GM10266 (cell line): ENCODE results near the gene TRIM36.

ENCODE experiments used
- DNase-seq: peaks from one replicate; pipeline ENCODE4 v3.0.0; 2012; ENCODE audit errors: extremely low spot score
- CTCF ChIP-seq: IDR thresholded peaks from 2 replicates; pipeline ENCODE4 v1.5.1; 2012; ENCODE audit warnings: mild to moderate bottlenecking, low read depth; ENCODE audit not compliant: control insufficient read depth, insufficient read depth; ENCODE audit errors: missing control alignments

TRIM36 gene

GRCh38 chr5:115100319-115100955 lies 69.3 kb downstream of the TRIM36 start:
- DNase-seq = no peak
- no peak for TF ChIP-seq CTCF

GRCh38 chr5:115098041-115098702 lies 71.5 kb downstream of the TRIM36 start:
- DNase-seq = peak; percentile 51
- peak; percentile 71 for TF ChIP-seq CTCF

GRCh38 chr5:115097236-115097635 lies 72.5 kb downstream of the TRIM36 start:
- DNase-seq = no peak
- TF ChIP-seq CTCF = no peak

GRCh38 chr5:115096034-115096769 lies 73.5 kb downstream of the TRIM36 start:
- DNase-seq = no peak
- TF ChIP-seq CTCF = no peak

GRCh38 chr5:115087951-115088350 lies 81.8 kb downstream of the TRIM36 start:
- DNase-seq = no peak
- TF ChIP-seq CTCF = no peak

GRCh38 chr5:115086473-115086872 lies 83.2 kb downstream of the TRIM36 start:
- no peak for TF ChIP-seq CTCF
- no peak for DNase-seq
